CD4-positive, alpha-beta T cell treated with Interleukin-17A for 4 hours (primary cell): Measurements from ENCODE around the gene C1QL1.

Source experiments
- DNase-seq: peaks from one replicate; pipeline ENCODE4 v3.0.0-alpha.2; 2020; ENCODE audit warnings: mixed read lengths

C1QL1 gene

GRCh38 chr17:44912763-44913544 is 55.1 kb downstream of the C1QL1 start:
- no peak for DNase-seq

GRCh38 chr17:44911133-44912001 is 56.7 kb downstream of the C1QL1 start:
- DNase-seq, result peak; percentile 63

GRCh38 chr17:44910231-44911106 is 57.6 kb downstream of the C1QL1 start:
- DNase-seq, result no peak
